Tibial nerve (tissue), 4 donors: ENCODE measurements around the gene ASAP3. TPM values are rescaled to one million over a fixed set of nuclear protein-coding genes. Genes with fewer than 3 reads are reported as not detected.

ENCODE experiments used
- DNase-seq, 2 donors: peaks; one replicate each; pipeline ENCODE4 v3.0.0-alpha.2; 2019; ENCODE audit warnings: low spot score in 2 of 2
- H3K27ac ChIP-seq, 4 donors: fragments of 200-600 bp; sonication (generic) in 3 of 4; one replicate each; pipeline ENCODE4 v1.5.1; 2017 to 2019; ENCODE audit warnings: mild to moderate bottlenecking in 1 of 4
- H3K27me3 ChIP-seq, 2 donors: fragments of 200-600 bp; sonication (generic) in 1 of 2; one replicate each; pipeline versions ENCODE4 v1.5.1 to v1.6.0; 2017 to 2019
- H3K36me3 ChIP-seq, 3 donors: fragments of 200-600 bp; sonication (generic); one replicate each; pipeline ENCODE4 v1.5.1; 2018 to 2019
- H3K4me1 ChIP-seq, 4 donors: fragments of 200-600 bp; sonication (generic) in 3 of 4; one replicate each; pipeline ENCODE4 v1.5.1; 2017 to 2019
- H3K4me3 ChIP-seq, 4 donors: fragments of 200-600 bp; sonication (generic) in 3 of 4; one replicate each; pipeline ENCODE4 v1.5.1; 2017 to 2019; ENCODE audit warnings: mild to moderate bottlenecking in 1 of 4, moderate library complexity in 1 of 4
- H3K9me3 ChIP-seq, 4 donors: fragments of 200-600 bp; sonication (generic) in 3 of 4; one replicate each; pipeline ENCODE4 v1.5.1; 2017 to 2019
- CTCF ChIP-seq, 5 experiments: fragments of 200-600 bp in 3 of 5; fragments of 450-650 bp in 2 of 5; sonication (generic) in 3 of 5; IDR thresholded peaks; one replicate each; pipeline ENCODE4 v1.5.1; 2016 to 2019; ENCODE audit warnings: antibody characterized with exemption in 5 of 5, mild to moderate bottlenecking in 3 of 5, moderate library complexity in 2 of 5
- EP300 ChIP-seq, 2 donors: sonication (generic); formaldehyde crosslinking; IDR thresholded peaks; one replicate each; pipeline ENCODE4 v1.6.1; 2017; ENCODE audit warnings: antibody characterized with exemption in 2 of 2, mild to moderate bottlenecking in 1 of 2
- POLR2A ChIP-seq, 2 donors: fragments of 450-650 bp; IDR thresholded peaks; one replicate each; pipeline ENCODE4 v1.6.1; 2017; ENCODE audit warnings: antibody characterized with exemption in 2 of 2, mild to moderate bottlenecking in 2 of 2, moderate library complexity in 2 of 2
- WGBS, 2 donors: methylation state at CpG; one replicate each; pipeline ENCODE4 v1.1.5; 2018; 5-methylcytosine and 5-hydroxymethylcytosine counted together
- total RNA-seq, 4 donors: library from RNA; depleted of rRNA; stranded (reverse); fragments of >200 nt; gene quantifications; one replicate each; pipeline ENCODE4 v1.1.0, GENCODE V29; 2016

ASAP3 gene
- total RNA-seq, 4 donors from 2014 or later: 79.8 to 140 (median 117) TPM

GRCh38 chr1:23426828-23427227 lies 57.2 kb downstream of the ASAP3 start:
- 47 to 71% methylated on average over 2 of the region's 2 CpGs for WGBS, 2 donors
- Histone ChIP-seq H3K4me3 (no peak overlapping the region), H3K4me1 (peaks cover 0 to 36% (median 21%) of the 10 kb centered on the region in 4 donors), H3K36me3 (peaks cover 0 to 41% (median 2%) of the 10 kb centered on the region in 3 donors), H3K27ac (no peak overlapping the region), H3K9me3 (no peaks in the 10 kb centered on the region), H3K27me3 (no peaks in the 10 kb centered on the region)
- no peak for DNase-seq
- no peak for TF ChIP-seq POLR2A (IDR thresholded peaks at IDR 0.05)
- TF ChIP-seq EP300 (IDR thresholded peaks at IDR 0.05): no peak
- no peak for TF ChIP-seq CTCF (IDR thresholded peaks at IDR 0.05)

- TF ChIP-seq EP300 (IDR thresholded peaks at IDR 0.05) (no peak), POLR2A (IDR thresholded peaks at IDR 0.05) (no peak), CTCF (IDR thresholded peaks at IDR 0.05) (no peak)
- 27 to 39% methylated on average over 5 of the region's 5 CpGs for WGBS, 2 donors
- H3K4me1 ChIP-seq: peaks cover 0 to 42% (median 22%) of the 10 kb centered on the region in 4 donors
- peaks cover 0 to 24% (median 2%) of the 10 kb centered on the region in 3 donors for H3K36me3 ChIP-seq
- no peaks in the 10 kb centered on the region for H3K27me3 ChIP-seq
- no peak for DNase-seq
- no peaks in the 10 kb centered on the region for H3K9me3 ChIP-seq
- peak overlapping the region in 2 of 4 donors; percentile 48 to 69 for H3K4me3 ChIP-seq
- peak overlapping the region in 3 of 4 donors; percentile 45 to 79 (median 71) for H3K27ac ChIP-seq
Observed at GRCh38 chr1:23425193-23425494, 58.8 kb downstream of the ASAP3 start.

- Histone ChIP-seq H3K4me1 (peaks cover 0 to 42% (median 22%) of the 10 kb centered on the region in 4 donors), H3K9me3 (no peaks in the 10 kb centered on the region), H3K4me3 (peak within 1 kb of the TSS; percentile 43 to 69 (median 52)), H3K27me3 (no peaks in the 10 kb centered on the region), H3K27ac (peak within 1 kb of the TSS; percentile 45 to 79 (median 74)), H3K36me3 (peaks cover 0 to 18% (median under 1%) of the 10 kb centered on the region in 3 donors)
- WGBS, 2 donors: 4 to 5% methylated on average over 38 to 41 of the region's 84 CpGs
- no peak for DNase-seq
- TF ChIP-seq EP300 (IDR thresholded peaks at IDR 0.05) (peak in 1 of 2 donors; percentile 24), CTCF (IDR thresholded peaks at IDR 0.05) (no peak)
Observed at GRCh38 chr1:23424293-23425192, 59.4 kb downstream of the ASAP3 start, which contains the start of gene TCEA3. Gene TCEA3 (minus strand): TSS chr1:23424748. CDS start chr1:23424633, 115 bp downstream.

- Histone ChIP-seq H3K4me3 (peak overlapping the region; percentile 43 to 69 (median 52)), H3K27me3 (no peaks in the 10 kb centered on the region), H3K36me3 (peaks cover 0 to 9% (median 0%) of the 10 kb centered on the region in 3 donors), H3K9me3 (no peaks in the 10 kb centered on the region), H3K27ac (peak overlapping the region; percentile 10 to 79 (median 74)), H3K4me1 (peaks cover 0 to 42% (median 22%) of the 10 kb centered on the region in 4 donors)
- TF ChIP-seq POLR2A (IDR thresholded peaks at IDR 0.05) (no peak), EP300 (IDR thresholded peaks at IDR 0.05) (no peak), CTCF (IDR thresholded peaks at IDR 0.05) (no peak)
- 16% methylated on average over 24 to 35 of the region's 46 CpGs for WGBS, 2 donors
- no peak for DNase-seq
Observed at GRCh38 chr1:23423415-23424292, 60.3 kb downstream of the ASAP3 start.
